LNCAP (cell line): ENCODE data around the gene BORCS5.

Experiments used
- CTCF ChIP-seq: fragments of 450-650 bp; IDR thresholded peaks from 2 replicates; pipeline ENCODE4 v1.5.1; 2017; ENCODE audit warnings: mild to moderate bottlenecking

BORCS5 gene

DNA sequence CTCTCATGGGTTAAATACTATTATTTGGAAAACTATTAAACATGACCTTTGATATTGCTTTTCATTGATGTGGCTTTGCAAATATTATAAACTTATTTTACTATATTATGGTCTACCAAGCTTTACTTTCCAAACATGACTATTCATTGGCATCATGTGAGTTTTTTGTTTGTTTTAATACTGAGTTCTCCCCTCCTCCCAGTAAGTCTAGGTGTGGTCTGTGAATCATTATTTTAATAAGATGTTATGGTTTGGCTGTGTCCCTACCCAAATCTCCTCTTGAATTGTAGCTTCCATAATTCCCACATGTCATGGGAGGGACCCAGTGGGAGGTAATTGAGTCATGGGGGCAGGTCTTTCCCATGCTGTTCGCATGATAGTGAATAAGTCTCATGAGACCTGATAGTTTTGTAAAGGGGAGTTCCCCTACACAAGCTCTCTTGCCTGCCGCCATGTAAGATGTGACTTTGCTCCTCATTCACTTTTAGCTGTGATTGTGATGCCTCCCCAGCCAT, 80.0 kb downstream of the BORCS5 start:
- no peak for TF ChIP-seq CTCF

GRCh38 chr12:12439636-12440035, 82.8 kb downstream of the BORCS5 start:
- TF ChIP-seq CTCF, result no peak

GRCh38 chr12:12440784-12441428, 84.0 kb downstream of the BORCS5 start:
- no peak for TF ChIP-seq CTCF

- TF ChIP-seq CTCF, result no peak
These were observed 84.5 kb downstream of the BORCS5 start for GRCh38 chr12:12441429-12441807.

- TF ChIP-seq CTCF, result no peak
These were observed 85.1 kb downstream of the BORCS5 start for GRCh38 chr12:12441843-12442461.

DNA sequence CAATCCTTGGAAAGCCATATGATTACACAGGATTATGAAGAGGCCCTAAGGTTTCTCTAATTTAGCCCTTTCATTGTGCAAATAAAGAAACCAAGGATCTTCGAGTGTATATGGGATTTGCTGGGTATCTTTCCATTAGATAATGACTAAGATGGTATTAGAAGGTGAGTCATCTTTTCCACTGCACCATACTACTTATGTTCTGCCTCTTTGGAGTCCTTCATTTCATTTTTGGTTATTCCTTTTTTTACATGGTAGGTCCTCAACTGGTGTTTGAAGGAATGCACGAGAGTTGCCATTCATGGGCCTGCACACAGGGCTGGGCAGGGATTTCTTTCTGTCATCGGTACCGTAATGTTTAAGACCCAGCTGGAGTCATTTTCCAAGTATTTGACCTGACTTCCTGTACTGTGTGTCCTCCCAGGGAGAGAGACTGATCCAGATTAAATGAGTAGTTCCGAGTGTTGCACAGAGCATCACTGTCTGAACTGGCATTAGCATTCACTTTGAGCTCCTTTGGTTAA, 85.7 kb downstream of the BORCS5 start:
- TF ChIP-seq CTCF, result no peak

- no peak for TF ChIP-seq CTCF
These were observed 86.6 kb downstream of the BORCS5 start for GRCh38 chr12:12443431-12443878.
